MM.1S (cell line): ENCODE measurements around the gene CTNNA2.

Source experiments
- DNase-seq: peaks from one replicate; pipeline ENCODE4 v3.0.0-alpha.2; 2015
- H2AFZ ChIP-seq: fragments of 300-600 bp; sonication (generic); 2 replicates; pipeline ENCODE4 v1.6.0; 2016; ENCODE audit warnings: antibody characterized with exemption, low read length
- H3F3A ChIP-seq: fragments of 300-600 bp; sonication (generic); 2 replicates; pipeline ENCODE4 v1.6.1; 2016; ENCODE audit warnings: mild to moderate bottlenecking, antibody characterized with exemption, low read length, moderate library complexity, mixed read lengths; ENCODE audit not compliant: insufficient read depth
- H3K27ac ChIP-seq: fragments of 300-600 bp; sonication (generic); 2 replicates; pipeline ENCODE4 v1.5.1; 2016; ENCODE audit warnings: mild to moderate bottlenecking, low read length
- H3K27me3 ChIP-seq: fragments of 300-600 bp; sonication (generic); replicated peaks from 2 replicates; pipeline ENCODE4 v1.6.0; 2016; ENCODE audit warnings: low read length; ENCODE audit not compliant: insufficient read depth
- H3K36me3 ChIP-seq: fragments of 300-600 bp; sonication (generic); replicated peaks from 2 replicates; pipeline ENCODE4 v1.6.1; 2016; ENCODE audit warnings: mild to moderate bottlenecking, low read length, mixed read lengths; ENCODE audit not compliant: insufficient read depth
- H3K4me1 ChIP-seq: fragments of 300-600 bp; sonication (generic); 2 replicates; pipeline ENCODE4 v1.6.1; 2016; ENCODE audit warnings: low read length, mixed read lengths
- H3K4me2 ChIP-seq: fragments of 300-600 bp; sonication (generic); 2 replicates; pipeline ENCODE4 v1.6.0; 2016; ENCODE audit warnings: low read depth, low read length
- H3K4me3 ChIP-seq: fragments of 300-600 bp; sonication (generic); 2 replicates; pipeline ENCODE4 v1.5.1; 2016; ENCODE audit warnings: low read length, mixed read lengths
- H3K79me2 ChIP-seq: fragments of 300-600 bp; sonication (generic); 2 replicates; pipeline ENCODE4 v1.6.1; 2016; ENCODE audit warnings: mixed run types, low read length, mixed read lengths
- H3K9ac ChIP-seq: fragments of 300-600 bp; sonication (generic); 2 replicates; pipeline ENCODE4 v1.6.1; 2016; ENCODE audit warnings: low read length, mixed read lengths
- H3K9me2 ChIP-seq: fragments of 300-600 bp; sonication (generic); replicated peaks from 2 replicates; pipeline ENCODE4 v1.6.1; 2016; ENCODE audit warnings: mild to moderate bottlenecking, low read length, mixed read lengths; ENCODE audit not compliant: insufficient read depth
- H3K9me3 ChIP-seq: fragments of 300-600 bp; sonication (generic); replicated peaks from 2 replicates; pipeline ENCODE4 v1.6.1; 2016; ENCODE audit warnings: mild to moderate bottlenecking, low read length, mixed read lengths; ENCODE audit not compliant: insufficient read depth
- H4K20me1 ChIP-seq: fragments of 300-600 bp; sonication (generic); 2 replicates; pipeline ENCODE4 v1.6.1; 2016; ENCODE audit warnings: mild to moderate bottlenecking, low read length, moderate library complexity, mixed read lengths; ENCODE audit not compliant: insufficient read depth
- CTCF ChIP-seq: fragments of 300-600 bp; sonication (generic); IDR thresholded peaks from 2 replicates; pipeline ENCODE4 v1.5.1; 2016; ENCODE audit warnings: antibody characterized with exemption, low read length, mixed read lengths
- EZH2 ChIP-seq: fragments of 300-600 bp; sonication (generic); optimal IDR thresholded peaks from 2 replicates; pipeline ENCODE3; 2017; ENCODE audit warnings: low read depth, mild to moderate bottlenecking, antibody characterized with exemption, low read length, mixed read lengths
- EZH2phosphoT487 ChIP-seq: fragments of 300-600 bp; sonication (generic); IDR thresholded peaks from 2 replicates; pipeline ENCODE4 v1.6.1; 2018; ENCODE audit warnings: antibody characterized with exemption, low read length

Gene CTNNA2

GRCh38 chr2:80407377-80407776, 894.5 kb downstream of the CTNNA2 start:
- Histone ChIP-seq H3K9me2 (no peaks in the 10 kb centered on the region), H3K9ac (no peak overlapping the region), H4K20me1 (no peaks in the 10 kb centered on the region), H3K9me3 (no peaks in the 10 kb centered on the region), H3K27me3 (no peaks in the 10 kb centered on the region), H3K27ac (no peak overlapping the region), H3K79me2 (no peaks in the 10 kb centered on the region), H3K4me3 (no peak overlapping the region), H2AFZ (no peak overlapping the region), H3K4me2 (no peak overlapping the region), H3K36me3 (no peaks in the 10 kb centered on the region), H3K4me1 (no peaks in the 10 kb centered on the region), H3F3A (no peaks in the 10 kb centered on the region)
- TF ChIP-seq EZH2 (no peak), EZH2phosphoT487 (no peak)
- DNase-seq = no peak

- Histone ChIP-seq H3K36me3 (no peaks in the 10 kb centered on the region), H3F3A (no peaks in the 10 kb centered on the region), H3K4me3 (no peak overlapping the region), H3K27me3 (no peaks in the 10 kb centered on the region), H4K20me1 (no peaks in the 10 kb centered on the region), H2AFZ (no peak overlapping the region), H3K79me2 (no peaks in the 10 kb centered on the region), H3K9me3 (no peaks in the 10 kb centered on the region), H3K27ac (no peak overlapping the region), H3K9ac (no peak overlapping the region), H3K4me2 (no peak overlapping the region), H3K9me2 (no peaks in the 10 kb centered on the region), H3K4me1 (no peaks in the 10 kb centered on the region)
- DNase-seq = no peak
- no peak for TF ChIP-seq CTCF
- TF ChIP-seq EZH2phosphoT487 = no peak
- no peak for TF ChIP-seq EZH2
Measured at GRCh38 chr2:80410346-80410745, 897.5 kb downstream of the CTNNA2 start.

GRCh38 chr2:80413136-80413535, 900.3 kb downstream of the CTNNA2 start:
- H3K36me3 ChIP-seq = no peaks in the 10 kb centered on the region
- no peak overlapping the region for H2AFZ ChIP-seq
- no peak overlapping the region for H3K4me3 ChIP-seq
- no peaks in the 10 kb centered on the region for H3K9me2 ChIP-seq
- no peak for DNase-seq
- H3K79me2 ChIP-seq = no peaks in the 10 kb centered on the region
- no peak overlapping the region for H3K4me2 ChIP-seq
- no peaks in the 10 kb centered on the region for H3K4me1 ChIP-seq
- no peaks in the 10 kb centered on the region for H3F3A ChIP-seq
- no peaks in the 10 kb centered on the region for H3K9me3 ChIP-seq
- TF ChIP-seq EZH2 (no peak), CTCF (no peak), EZH2phosphoT487 (no peak)
- H3K9ac ChIP-seq = no peak overlapping the region
- H4K20me1 ChIP-seq = no peaks in the 10 kb centered on the region
- H3K27me3 ChIP-seq = no peaks in the 10 kb centered on the region
- H3K27ac ChIP-seq = no peak overlapping the region

- Histone ChIP-seq H3F3A (no peaks in the 10 kb centered on the region), H2AFZ (no peak overlapping the region), H3K79me2 (no peaks in the 10 kb centered on the region), H3K27ac (no peak overlapping the region), H4K20me1 (no peaks in the 10 kb centered on the region), H3K4me2 (no peak overlapping the region), H3K9me2 (no peaks in the 10 kb centered on the region), H3K4me1 (no peaks in the 10 kb centered on the region), H3K36me3 (no peaks in the 10 kb centered on the region), H3K9ac (no peak overlapping the region), H3K4me3 (no peak overlapping the region), H3K27me3 (no peaks in the 10 kb centered on the region), H3K9me3 (no peaks in the 10 kb centered on the region)
- TF ChIP-seq EZH2phosphoT487 (no peak), CTCF (no peak), EZH2 (no peak)
- DNase-seq = no peak
Measured at GRCh38 chr2:80417737-80418136, 904.9 kb downstream of the CTNNA2 start.
